ENCODE measurements around the gene RABGAP1L.

DNA sequence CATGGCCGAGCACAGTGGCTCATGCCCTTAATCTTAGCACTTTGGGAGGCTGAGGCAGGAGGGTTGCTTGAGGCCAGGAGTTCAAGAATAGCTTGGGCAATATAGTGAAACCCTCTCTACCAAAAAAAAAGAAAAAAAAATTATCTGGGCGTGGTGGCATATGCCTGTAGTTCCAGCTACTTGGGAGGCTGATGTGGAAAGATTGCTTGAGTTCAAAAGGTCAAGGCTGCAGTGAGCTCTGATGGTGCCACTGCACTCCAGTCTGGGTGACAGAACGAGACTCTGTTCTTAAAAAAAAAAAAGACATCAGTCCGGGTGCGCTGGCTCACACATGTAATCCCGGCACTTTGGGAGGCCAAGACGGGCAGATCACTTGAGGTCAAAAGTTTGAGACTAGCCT is 589.3 kb downstream of the RABGAP1L start:
- TF ChIP-seq, protein P1, sequence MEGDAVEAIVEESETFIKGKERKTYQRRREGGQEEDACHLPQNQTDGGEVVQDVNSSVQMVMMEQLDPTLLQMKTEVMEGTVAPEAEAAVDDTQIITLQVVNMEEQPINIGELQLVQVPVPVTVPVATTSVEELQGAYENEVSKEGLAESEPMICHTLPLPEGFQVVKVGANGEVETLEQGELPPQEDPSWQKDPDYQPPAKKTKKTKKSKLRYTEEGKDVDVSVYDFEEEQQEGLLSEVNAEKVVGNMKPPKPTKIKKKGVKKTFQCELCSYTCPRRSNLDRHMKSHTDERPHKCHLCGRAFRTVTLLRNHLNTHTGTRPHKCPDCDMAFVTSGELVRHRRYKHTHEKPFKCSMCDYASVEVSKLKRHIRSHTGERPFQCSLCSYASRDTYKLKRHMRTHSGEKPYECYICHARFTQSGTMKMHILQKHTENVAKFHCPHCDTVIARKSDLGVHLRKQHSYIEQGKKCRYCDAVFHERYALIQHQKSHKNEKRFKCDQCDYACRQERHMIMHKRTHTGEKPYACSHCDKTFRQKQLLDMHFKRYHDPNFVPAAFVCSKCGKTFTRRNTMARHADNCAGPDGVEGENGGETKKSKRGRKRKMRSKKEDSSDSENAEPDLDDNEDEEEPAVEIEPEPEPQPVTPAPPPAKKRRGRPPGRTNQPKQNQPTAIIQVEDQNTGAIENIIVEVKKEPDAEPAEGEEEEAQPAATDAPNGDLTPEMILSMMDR (IDR thresholded peaks at IDR 0.05; ENCODE audit: low read depth, low read length) = no peak
- TF ChIP-seq EZH2phosphoT487 (IDR thresholded peaks at IDR 0.05; ENCODE audit: low read depth) = no peak
